GM12878 (cell line): ENCODE data around the gene PPP1R7. TPM values are rescaled to one million over a fixed set of nuclear protein-coding genes. Genes with fewer than 3 reads are reported as not detected.

Source experiments
- BCL11A ChIP-seq: IDR thresholded peaks from 2 replicates; pipeline ENCODE4 v1.6.1; 2011; ENCODE audit warnings: low read depth, low read length
- CHD2 ChIP-seq: IDR thresholded peaks from 2 replicates; pipeline ENCODE4 v1.6.1; 2011; ENCODE audit warnings: low read depth, low read length, improper control_type of control experiment, borderline replicate concordance
- CREB1 ChIP-seq: IDR thresholded peaks from 2 replicates; pipeline ENCODE4 v1.6.1; 2012; ENCODE audit warnings: low read depth, mild to moderate bottlenecking, inconsistent platforms
- EZH2 ChIP-seq: IDR thresholded peaks from 2 replicates; pipeline ENCODE4 v1.6.1; 2012; ENCODE audit warnings: low read depth, mild to moderate bottlenecking, control low read depth, inconsistent platforms, low read length, borderline replicate concordance; ENCODE audit not compliant: control insufficient read depth
- GABPA ChIP-seq: IDR thresholded peaks from 2 replicates; pipeline ENCODE4 v1.6.1; 2014; ENCODE audit warnings: antibody characterized with exemption, low read depth, mild to moderate bottlenecking, inconsistent platforms
- HCFC1 ChIP-seq: fragments of 150-350 bp; IDR thresholded peaks from 2 replicates; pipeline ENCODE4 v1.6.1; 2014; ENCODE audit warnings: low read length
- JUNB ChIP-seq: IDR thresholded peaks from 2 replicates; pipeline ENCODE4 v1.6.1; 2016; ENCODE audit warnings: antibody characterized with exemption, mild to moderate bottlenecking
- KLF5 ChIP-seq: fragments of 450-650 bp; IDR thresholded peaks from 2 replicates; pipeline ENCODE4 v1.6.1; 2014; ENCODE audit warnings: mild to moderate bottlenecking; ENCODE audit not compliant: partially characterized antibody
- NKRF ChIP-seq: fragments of 450-650 bp; conservative IDR thresholded peaks from 2 replicates; pipeline ENCODE4 v1.6.1; 2017; ENCODE audit warnings: mild to moderate bottlenecking, moderate library complexity
- NR2C1 ChIP-seq: fragments of 450-650 bp; IDR thresholded peaks from 2 replicates; pipeline ENCODE4 v1.6.1; 2017; ENCODE audit warnings: antibody characterized with exemption, mild to moderate bottlenecking, moderate library complexity
- POLR2A ChIP-seq: IDR thresholded peaks from 2 replicates; pipeline ENCODE4 v1.6.1; 2011; ENCODE audit warnings: low read depth, mild to moderate bottlenecking, low read length
- RELB ChIP-seq: fragments of 450-650 bp; IDR thresholded peaks from 2 replicates; pipeline ENCODE4 v1.6.1; 2017; ENCODE audit warnings: low read depth, mild to moderate bottlenecking, moderate library complexity
- SIX5 ChIP-seq: IDR thresholded peaks from 2 replicates; pipeline ENCODE4 v1.6.1; 2011; ENCODE audit warnings: mild to moderate bottlenecking, low read depth, low read length, moderate library complexity; ENCODE audit not compliant: severe bottlenecking
- SMAD5 ChIP-seq: IDR thresholded peaks from 2 replicates; pipeline ENCODE4 v1.6.1; 2016; ENCODE audit warnings: antibody characterized with exemption, low read depth
- SREBF1 ChIP-seq: IDR thresholded peaks from 2 replicates; pipeline ENCODE4 v1.6.1; 2012; ENCODE audit warnings: mild to moderate bottlenecking, low read length
- TCF7 ChIP-seq: IDR thresholded peaks from 2 replicates; pipeline ENCODE4 v1.6.1; 2014; ENCODE audit warnings: antibody characterized with exemption, borderline replicate concordance
- YBX1 ChIP-seq: fragments of 450-650 bp; IDR thresholded peaks from 2 replicates; pipeline ENCODE4 v1.6.1; 2016; ENCODE audit warnings: antibody characterized with exemption
- ZBED1 ChIP-seq: IDR thresholded peaks from 2 replicates; pipeline ENCODE4 v1.6.1; 2016; ENCODE audit warnings: borderline replicate concordance
- ZBTB33 ChIP-seq: fragments of 450-650 bp; IDR thresholded peaks from 2 replicates; pipeline ENCODE4 v1.6.1; 2017; ENCODE audit warnings: mild to moderate bottlenecking
- ZNF207 ChIP-seq: fragments of 450-650 bp; IDR thresholded peaks from 2 replicates; pipeline ENCODE4 v1.6.1; 2014; ENCODE audit warnings: antibody characterized with exemption, mild to moderate bottlenecking, borderline replicate concordance
- ZNF274 ChIP-seq: IDR thresholded peaks from one replicate; pipeline ENCODE4 v1.8.0; 2011; ENCODE audit not compliant: insufficient read length, insufficient read depth
- polyA plus RNA-seq, 11 experiments: library from polyadenylated mRNA; depleted of rRNA in 4 of 11; unstranded in 6 of 11; stranded (reverse) in 5 of 11; fragments of >200 nt; fragmentation: Nextera tagmentation in 4 of 11; fragmentation: Illumina TruSeq in 1 of 11; extraction: Ambion mirVana in 4 of 11; extraction: Trizol in 1 of 11; gene quantifications; 1 replicate in 1 of 11; 2 replicates in 10 of 11; pipeline versions ENCODE4 v1.2.1 to v1.2.3, GENCODE V29; 2011 to 2016; ENCODE audit warnings: inconsistent platforms in 2 of 11, missing spikeins in 2 of 11, low read depth in 1 of 11
- total RNA-seq, 4 experiments: library from RNA; depleted of rRNA in 3 of 4; stranded (reverse); fragments of >200 nt in 3 of 4; fragmentation: Illumina TruSeq in 1 of 4; extraction: Trizol in 1 of 4; gene quantifications; 2 replicates each; pipeline versions ENCODE4 v1.2.1 to v1.2.3, GENCODE V29; 2013 to 2021
- TF ChIP-seq, protein P1 (sequence below): fragments of 150-350 bp; IDR thresholded peaks from 2 replicates; pipeline ENCODE4 v1.6.1; 2014; ENCODE audit warnings: mild to moderate bottlenecking, low read depth, low read length
- TF ChIP-seq, protein P2 (sequence below): IDR thresholded peaks from 2 replicates; pipeline ENCODE4 v1.6.1; 2011; ENCODE audit warnings: borderline replicate concordance, low read depth, mild to moderate bottlenecking, moderate library complexity, mixed read lengths, low read length; ENCODE audit not compliant: insufficient read depth; ENCODE audit errors: extremely low read length

Gene PPP1R7
- total and polyA plus RNA-seq, 10 of the 15 experiments (the other 5 are each of a cell fraction or from before 2014, with no cell fraction given) = 78.5 to 174 (median 93.7) TPM

GRCh38 chr2:241218131-241219029 lies 68.1 kb downstream of the PPP1R7 start (continued):
- TF ChIP-seq SMAD5 (no peak), CREB1 (no peak), SREBF1 (no peak), BCL11A (no peak), NKRF (no peak), KLF5 (no peak), SIX5 (no peak), GABPA (no peak), JUNB (no peak), POLR2A (no peak), ZBED1 (no peak), EZH2 (no peak), ZBTB33 (no peak), CHD2 (no peak), ZNF274 (no peak), TCF7 (no peak), YBX1 (no peak), RELB (no peak), HCFC1 (no peak), ZNF207 (no peak), NR2C1 (no peak)
- TF ChIP-seq, protein P1, sequence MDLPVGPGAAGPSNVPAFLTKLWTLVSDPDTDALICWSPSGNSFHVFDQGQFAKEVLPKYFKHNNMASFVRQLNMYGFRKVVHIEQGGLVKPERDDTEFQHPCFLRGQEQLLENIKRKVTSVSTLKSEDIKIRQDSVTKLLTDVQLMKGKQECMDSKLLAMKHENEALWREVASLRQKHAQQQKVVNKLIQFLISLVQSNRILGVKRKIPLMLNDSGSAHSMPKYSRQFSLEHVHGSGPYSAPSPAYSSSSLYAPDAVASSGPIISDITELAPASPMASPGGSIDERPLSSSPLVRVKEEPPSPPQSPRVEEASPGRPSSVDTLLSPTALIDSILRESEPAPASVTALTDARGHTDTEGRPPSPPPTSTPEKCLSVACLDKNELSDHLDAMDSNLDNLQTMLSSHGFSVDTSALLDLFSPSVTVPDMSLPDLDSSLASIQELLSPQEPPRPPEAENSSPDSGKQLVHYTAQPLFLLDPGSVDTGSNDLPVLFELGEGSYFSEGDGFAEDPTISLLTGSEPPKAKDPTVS = no peak
- TF ChIP-seq, protein P2, sequence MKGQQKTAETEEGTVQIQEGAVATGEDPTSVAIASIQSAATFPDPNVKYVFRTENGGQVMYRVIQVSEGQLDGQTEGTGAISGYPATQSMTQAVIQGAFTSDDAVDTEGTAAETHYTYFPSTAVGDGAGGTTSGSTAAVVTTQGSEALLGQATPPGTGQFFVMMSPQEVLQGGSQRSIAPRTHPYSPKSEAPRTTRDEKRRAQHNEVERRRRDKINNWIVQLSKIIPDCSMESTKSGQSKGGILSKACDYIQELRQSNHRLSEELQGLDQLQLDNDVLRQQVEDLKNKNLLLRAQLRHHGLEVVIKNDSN = no peak
